Erythroblast (primary cell): Measurements from ENCODE around the gene KCNQ2.

Source experiments
- GATA1 ChIP-seq: IDR thresholded peaks from 2 replicates; pipeline ENCODE4 v1.6.1; 2011; ENCODE audit warnings: low read depth, mild to moderate bottlenecking, control low read depth, low read length, moderate library complexity
- POLR2A ChIP-seq: IDR thresholded peaks from 2 replicates; pipeline ENCODE4 v1.6.1; 2011; ENCODE audit warnings: mild to moderate bottlenecking, low read length

DNA sequence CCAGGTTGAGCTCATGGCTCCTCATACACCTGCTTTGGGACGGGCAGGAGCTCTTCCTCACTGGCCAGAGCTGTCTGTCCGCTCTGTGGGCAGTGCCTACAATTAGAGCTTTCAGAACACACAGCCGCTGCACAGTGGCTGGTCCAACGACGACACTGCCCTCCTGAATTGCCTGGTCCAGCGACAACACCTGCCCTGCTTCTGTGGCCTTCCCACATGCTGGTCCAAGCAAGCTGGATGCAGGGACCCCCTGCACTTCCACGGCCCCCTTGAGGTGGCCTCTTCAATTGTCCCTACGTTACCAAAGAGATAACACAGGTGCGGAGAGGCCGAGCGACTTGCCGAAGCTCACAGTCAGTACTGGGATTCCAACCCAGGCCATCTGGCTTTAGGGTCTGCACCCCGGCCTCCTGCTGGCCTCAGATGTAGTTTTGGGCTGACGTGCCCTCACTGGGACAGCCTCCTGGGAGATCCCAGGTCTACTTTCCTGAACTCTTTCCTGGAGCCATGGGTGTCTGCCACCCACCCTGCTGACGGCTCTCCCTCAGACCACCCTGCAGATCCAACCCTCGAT, 109.9 kb downstream of the KCNQ2 start:
- TF ChIP-seq POLR2A (no peak), GATA1 (no peak)
